Activated CD8-positive, alpha-beta memory T cell treated with anti-CD3 and anti-CD28 coated beads, Interleukin-2, amount 50 U/mL, for 48 hours (primary cell): ENCODE results near the gene SKA2.
"Not testable (repeated sequence)": the region's sequence is repeated elsewhere in the genome, so short reads cannot be mapped to it uniquely, and the experiment has no call there.

Source experiments
- DNase-seq: peaks from one replicate; pipeline ENCODE4 v3.0.0-alpha.2; 2020

SKA2 gene

DNA sequence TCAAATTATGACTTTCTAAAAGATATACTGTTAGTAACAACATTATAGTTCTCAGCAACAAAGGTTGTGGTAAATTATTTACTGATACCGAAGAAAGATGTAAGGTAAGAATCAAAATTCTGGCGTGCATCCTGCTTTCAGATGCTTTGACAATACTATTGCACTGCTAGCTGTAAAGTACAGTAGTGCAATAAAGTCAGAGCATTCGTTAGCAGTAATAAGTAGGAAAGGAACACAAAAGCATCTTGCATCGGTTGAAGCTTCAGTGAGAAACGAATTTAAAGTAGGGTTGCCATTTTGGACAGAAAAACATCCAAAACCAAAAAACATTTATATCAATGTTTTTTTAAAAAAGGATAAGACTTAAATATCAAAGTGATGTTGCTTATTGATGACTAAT is 4.0 kb downstream of the SKA2 start:
- no peak for DNase-seq

GRCh38 chr17:59149841-59150511 is 5.0 kb downstream of the SKA2 start:
- no peak for DNase-seq

DNA sequence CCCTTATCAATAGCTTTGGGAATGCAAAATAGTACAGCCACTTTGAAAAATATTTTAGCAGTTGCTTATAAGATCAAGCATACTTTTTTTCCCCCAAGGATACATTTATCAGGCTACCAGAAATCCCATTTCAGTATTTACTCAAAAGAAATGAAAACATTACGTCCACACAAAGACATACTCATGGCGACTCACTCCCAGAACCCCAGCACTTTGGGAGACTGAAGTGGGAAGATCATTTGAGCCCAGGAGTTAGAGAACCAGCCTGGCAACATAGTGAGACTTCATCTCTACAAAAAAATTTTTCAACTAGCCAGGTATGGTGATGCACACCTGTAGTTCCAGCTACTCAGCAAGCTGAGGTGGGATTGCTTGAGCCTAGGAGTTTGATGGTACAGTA is 5.9 kb downstream of the SKA2 start:
- DNase-seq, result no peak

- no peak for DNase-seq
Measured at GRCh38 chr17:59145571-59146096, 9.4 kb downstream of the SKA2 start.

- no peak for DNase-seq
Measured at GRCh38 chr17:59141860-59142259, 13.1 kb downstream of the SKA2 start.

DNA sequence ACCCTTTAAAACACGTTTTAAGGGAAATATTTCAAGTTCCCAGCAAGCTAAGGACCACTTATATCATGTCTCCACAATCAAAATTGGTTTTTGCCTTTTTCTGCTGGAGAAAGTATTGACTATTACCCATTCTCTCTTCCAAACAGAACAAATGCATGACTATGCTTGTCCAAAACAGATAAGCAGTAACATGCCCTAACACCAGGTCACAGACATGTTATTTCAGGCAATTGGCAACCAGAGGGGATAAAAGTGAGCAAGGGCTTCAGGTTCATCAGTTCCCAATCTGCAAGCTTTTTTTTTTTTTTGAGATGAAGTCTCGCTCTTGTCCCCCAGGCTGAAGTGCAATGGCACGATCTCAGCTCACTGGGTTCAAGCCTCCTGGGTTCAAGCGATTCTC is 15.0 kb downstream of the SKA2 start:
- DNase-seq, result no peak

DNA sequence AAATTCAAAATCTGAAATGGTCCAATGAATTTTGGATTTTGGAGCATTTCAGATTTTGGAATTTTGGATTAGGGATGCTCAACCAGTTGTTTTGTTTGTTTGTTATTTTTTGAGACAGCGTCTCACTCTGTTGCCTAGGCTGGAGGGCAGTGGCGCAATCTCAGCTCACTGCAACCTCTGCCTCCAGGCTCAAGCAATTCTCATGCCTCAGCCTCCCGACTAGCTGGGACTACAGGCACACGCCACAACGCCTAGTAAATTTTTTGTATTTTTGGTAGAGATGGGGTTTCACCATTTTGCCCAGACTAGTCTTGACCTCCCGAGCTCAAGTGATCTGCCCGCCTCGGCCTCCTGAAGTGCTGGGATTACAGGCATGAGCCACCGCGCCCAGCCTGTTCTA is 16.6 kb downstream of the SKA2 start:
- DNase-seq, result not testable (repeated sequence)

DNA sequence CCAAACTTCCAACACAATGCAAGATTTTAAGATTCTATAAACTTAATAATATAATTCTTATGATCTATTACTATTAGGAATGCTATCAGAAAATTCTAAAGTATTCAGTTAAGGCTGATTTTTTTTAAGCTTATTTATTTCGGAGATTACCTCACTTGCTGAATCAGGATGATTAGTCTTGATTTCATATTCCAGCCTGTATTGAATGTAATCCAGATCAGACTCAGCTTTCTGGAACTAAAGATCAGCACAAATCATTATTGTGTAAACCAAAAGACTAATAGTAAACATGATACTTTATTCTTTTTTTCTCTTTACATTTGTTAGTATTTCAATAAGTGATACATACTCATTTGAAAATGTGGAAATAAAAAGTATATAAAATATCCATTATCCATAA is 23.9 kb downstream of the SKA2 start:
- DNase-seq, result no peak

- no peak for DNase-seq
Measured at GRCh38 chr17:59129814-59130213, 25.2 kb downstream of the SKA2 start.

GRCh38 chr17:59126809-59127417 is 28.1 kb downstream of the SKA2 start:
- no peak for DNase-seq

DNA sequence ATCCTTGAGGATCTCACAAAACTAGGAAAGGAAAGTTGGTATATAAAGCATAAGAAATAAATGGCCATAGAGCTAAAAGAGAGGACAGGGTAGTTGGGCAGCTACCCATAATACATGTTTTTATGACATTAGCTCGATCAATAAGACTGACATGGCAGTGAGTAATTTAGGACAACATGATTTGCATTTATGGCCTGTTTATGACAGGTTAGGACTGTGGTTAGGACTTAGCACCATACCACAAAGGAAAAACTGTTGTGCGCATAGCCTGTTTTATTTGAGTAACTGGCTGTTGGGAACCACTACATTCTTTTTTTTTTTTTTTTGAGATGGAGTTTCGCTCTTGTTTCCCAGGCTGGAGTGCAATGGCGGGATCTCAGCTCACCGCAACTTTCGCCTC is 30.3 kb downstream of the SKA2 start:
- no peak for DNase-seq

DNA sequence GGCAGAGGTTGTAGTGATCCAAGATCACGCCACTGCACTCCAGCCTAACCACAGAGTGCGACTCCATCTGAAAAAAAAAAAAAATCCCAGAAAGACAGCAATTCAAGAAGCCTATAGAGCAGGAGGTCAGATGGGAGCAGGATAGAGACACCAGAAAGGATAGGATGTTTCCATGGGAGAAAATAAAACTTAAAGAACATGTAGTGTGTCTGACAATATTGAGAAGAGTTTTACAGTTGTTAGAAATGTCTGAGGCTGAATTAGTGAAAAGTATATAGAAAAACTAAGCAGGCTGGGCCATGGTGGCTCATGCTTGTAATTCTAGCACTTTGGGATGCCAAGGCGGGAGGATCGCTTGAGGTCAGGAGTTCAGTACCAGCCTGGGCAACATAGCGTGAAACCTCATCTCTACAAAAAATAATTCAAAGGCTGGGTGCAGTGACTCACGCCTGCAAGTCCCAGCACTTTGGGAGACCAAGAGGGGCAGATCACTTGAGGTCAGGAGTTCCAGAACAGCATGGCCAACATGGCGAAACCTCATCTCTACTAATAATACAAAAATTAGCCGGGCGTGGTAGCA is 33.0 kb downstream of the SKA2 start:
- no peak for DNase-seq

DNA sequence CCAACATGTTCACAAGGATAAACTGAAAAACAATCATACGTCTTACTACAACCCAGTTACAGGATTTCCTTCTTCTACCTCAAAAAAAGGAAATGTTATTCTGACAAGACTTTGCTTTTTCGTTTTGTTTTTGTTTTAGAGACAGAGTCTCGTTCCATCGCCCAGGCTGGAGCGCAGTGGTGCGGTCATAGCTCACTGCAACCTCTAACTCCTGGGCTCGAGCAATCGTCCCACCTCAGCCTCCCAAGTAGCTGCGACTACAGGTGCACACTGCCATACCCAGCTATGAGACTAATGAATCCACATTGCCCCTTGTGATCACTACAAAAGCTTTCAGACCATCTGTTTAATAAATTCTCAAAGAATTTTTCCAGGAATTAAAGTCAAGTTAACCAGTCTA is 39.5 kb downstream of the SKA2 start:
- DNase-seq, result no peak

GRCh38 chr17:59111539-59111938 is 43.4 kb downstream of the SKA2 start:
- no peak for DNase-seq

GRCh38 chr17:59110973-59111372 is 44.0 kb downstream of the SKA2 start:
- no peak for DNase-seq

GRCh38 chr17:59108400-59109102 is 46.4 kb downstream of the SKA2 start:
- DNase-seq, result no peak

GRCh38 chr17:59107306-59107670 is 47.7 kb downstream of the SKA2 start:
- DNase-seq, result no peak

- DNase-seq, result peak; percentile 99
Measured at GRCh38 chr17:59106463-59107305, 48.3 kb downstream of the SKA2 start, which contains the start of gene TRIM37. Gene TRIM37, minus strand, starts transcription at chr17:59106880. Its CDS starts 419 bp downstream, at chr17:59106461.

GRCh38 chr17:59105852-59106462 is 49.0 kb downstream of the SKA2 start:
- DNase-seq, result peak; percentile 83

- no peak for DNase-seq
Measured at GRCh38 chr17:59101178-59101577, 53.8 kb downstream of the SKA2 start.

GRCh38 chr17:59097876-59098275 is 57.1 kb downstream of the SKA2 start:
- DNase-seq, result no peak

DNA sequence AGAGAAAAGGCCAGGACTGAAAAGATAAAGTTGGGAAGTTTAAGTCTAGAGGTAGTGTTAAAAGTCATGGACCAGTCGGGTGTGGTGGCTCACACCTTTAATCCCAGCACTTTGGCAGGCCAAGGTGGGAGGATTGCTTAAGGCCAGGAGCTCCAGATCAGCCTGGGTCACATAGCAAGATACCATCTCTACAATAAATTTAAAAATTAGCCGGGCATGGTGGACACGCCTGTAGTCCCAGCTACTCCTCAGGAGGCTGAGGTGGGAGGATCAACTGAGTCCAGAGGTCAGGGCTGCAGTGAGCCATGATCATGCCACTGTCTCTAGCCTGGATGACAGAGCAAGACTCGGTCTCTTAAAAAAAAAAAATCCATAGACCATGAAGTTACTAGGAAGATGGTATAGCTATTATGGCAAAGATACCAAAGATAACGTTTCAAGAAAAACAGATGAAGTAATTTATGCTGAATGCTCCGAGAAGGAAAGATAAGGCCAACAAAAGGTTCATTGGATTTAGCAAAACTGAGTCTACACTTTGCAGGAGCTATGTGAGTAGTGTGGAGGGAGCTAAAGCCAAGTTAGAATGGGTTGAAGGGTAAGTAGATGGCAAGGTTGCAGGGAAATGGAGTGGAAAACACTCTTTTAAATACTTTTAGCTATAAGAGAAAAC is 60.0 kb downstream of the SKA2 start:
- no peak for DNase-seq
